MM.1S (cell line): Measurements from ENCODE around the gene DNAJC24.

Source experiments
- DNase-seq: peaks from one replicate; pipeline ENCODE4 v3.0.0-alpha.2; 2015
- H2AFZ ChIP-seq: fragments of 300-600 bp; sonication (generic); 2 replicates; pipeline ENCODE4 v1.6.0; 2016; ENCODE audit warnings: antibody characterized with exemption, low read length
- H3F3A ChIP-seq: fragments of 300-600 bp; sonication (generic); 2 replicates; pipeline ENCODE4 v1.6.1; 2016; ENCODE audit warnings: mild to moderate bottlenecking, antibody characterized with exemption, low read length, moderate library complexity, mixed read lengths; ENCODE audit not compliant: insufficient read depth
- H3K27ac ChIP-seq: fragments of 300-600 bp; sonication (generic); 2 replicates; pipeline ENCODE4 v1.5.1; 2016; ENCODE audit warnings: mild to moderate bottlenecking, low read length
- H3K27me3 ChIP-seq: fragments of 300-600 bp; sonication (generic); replicated peaks from 2 replicates; pipeline ENCODE4 v1.6.0; 2016; ENCODE audit warnings: low read length; ENCODE audit not compliant: insufficient read depth
- H3K36me3 ChIP-seq: fragments of 300-600 bp; sonication (generic); replicated peaks from 2 replicates; pipeline ENCODE4 v1.6.1; 2016; ENCODE audit warnings: mild to moderate bottlenecking, low read length, mixed read lengths; ENCODE audit not compliant: insufficient read depth
- H3K4me1 ChIP-seq: fragments of 300-600 bp; sonication (generic); 2 replicates; pipeline ENCODE4 v1.6.1; 2016; ENCODE audit warnings: low read length, mixed read lengths
- H3K4me2 ChIP-seq: fragments of 300-600 bp; sonication (generic); 2 replicates; pipeline ENCODE4 v1.6.0; 2016; ENCODE audit warnings: low read depth, low read length
- H3K4me3 ChIP-seq: fragments of 300-600 bp; sonication (generic); 2 replicates; pipeline ENCODE4 v1.5.1; 2016; ENCODE audit warnings: low read length, mixed read lengths
- H3K79me2 ChIP-seq: fragments of 300-600 bp; sonication (generic); 2 replicates; pipeline ENCODE4 v1.6.1; 2016; ENCODE audit warnings: mixed run types, low read length, mixed read lengths
- H3K9ac ChIP-seq: fragments of 300-600 bp; sonication (generic); 2 replicates; pipeline ENCODE4 v1.6.1; 2016; ENCODE audit warnings: low read length, mixed read lengths
- H3K9me2 ChIP-seq: fragments of 300-600 bp; sonication (generic); replicated peaks from 2 replicates; pipeline ENCODE4 v1.6.1; 2016; ENCODE audit warnings: mild to moderate bottlenecking, low read length, mixed read lengths; ENCODE audit not compliant: insufficient read depth
- H3K9me3 ChIP-seq: fragments of 300-600 bp; sonication (generic); replicated peaks from 2 replicates; pipeline ENCODE4 v1.6.1; 2016; ENCODE audit warnings: mild to moderate bottlenecking, low read length, mixed read lengths; ENCODE audit not compliant: insufficient read depth
- H4K20me1 ChIP-seq: fragments of 300-600 bp; sonication (generic); 2 replicates; pipeline ENCODE4 v1.6.1; 2016; ENCODE audit warnings: mild to moderate bottlenecking, low read length, moderate library complexity, mixed read lengths; ENCODE audit not compliant: insufficient read depth
- CTCF ChIP-seq: fragments of 300-600 bp; sonication (generic); IDR thresholded peaks from 2 replicates; pipeline ENCODE4 v1.5.1; 2016; ENCODE audit warnings: antibody characterized with exemption, low read length, mixed read lengths
- EZH2 ChIP-seq: fragments of 300-600 bp; sonication (generic); optimal IDR thresholded peaks from 2 replicates; pipeline ENCODE3; 2017; ENCODE audit warnings: low read depth, mild to moderate bottlenecking, antibody characterized with exemption, low read length, mixed read lengths
- EZH2phosphoT487 ChIP-seq: fragments of 300-600 bp; sonication (generic); IDR thresholded peaks from 2 replicates; pipeline ENCODE4 v1.6.1; 2018; ENCODE audit warnings: antibody characterized with exemption, low read length

Gene DNAJC24

GRCh38 chr11:31328697-31329096, 41.0 kb upstream of the DNAJC24 start:
- no peak for DNase-seq
- H3K9me3 ChIP-seq, result no peaks in the 10 kb centered on the region
- H3K9ac ChIP-seq, result no peak overlapping the region
- no peaks in the 10 kb centered on the region for H3K27me3 ChIP-seq
- no peaks in the 10 kb centered on the region for H3F3A ChIP-seq
- H2AFZ ChIP-seq, result no peak overlapping the region
- no peak overlapping the region for H3K4me2 ChIP-seq
- H4K20me1 ChIP-seq, result no peaks in the 10 kb centered on the region
- TF ChIP-seq CTCF (no peak), EZH2 (no peak)
- H3K27ac ChIP-seq, result no peak overlapping the region
- H3K9me2 ChIP-seq, result no peaks in the 10 kb centered on the region
- H3K79me2 ChIP-seq, result no peaks in the 10 kb centered on the region
- no peaks in the 10 kb centered on the region for H3K4me1 ChIP-seq
- H3K36me3 ChIP-seq, result no peaks in the 10 kb centered on the region
- no peak overlapping the region for H3K4me3 ChIP-seq

- Histone ChIP-seq H3K4me2 (no peak overlapping the region), H3F3A (no peaks in the 10 kb centered on the region)
Measured at GRCh38 chr11:31337806-31338205, 31.9 kb upstream of the DNAJC24 start.

GRCh38 chr11:31340903-31341572, 28.6 kb upstream of the DNAJC24 start:
- Histone ChIP-seq H3K9me2 (no peaks in the 10 kb centered on the region), H3K79me2 (no peaks in the 10 kb centered on the region), H4K20me1 (no peaks in the 10 kb centered on the region), H3F3A (no peaks in the 10 kb centered on the region), H3K9ac (no peak overlapping the region), H3K9me3 (no peaks in the 10 kb centered on the region), H3K36me3 (no peaks in the 10 kb centered on the region), H3K27me3 (no peaks in the 10 kb centered on the region), H3K27ac (no peak overlapping the region), H3K4me3 (no peak overlapping the region), H3K4me2 (no peak overlapping the region), H3K4me1 (no peaks in the 10 kb centered on the region), H2AFZ (no peak overlapping the region)
- DNase-seq, result no peak
- TF ChIP-seq EZH2 (no peak), EZH2phosphoT487 (no peak), CTCF (peak; percentile 54)

More at GRCh38 chr11:31337806-31338205, 31.9 kb upstream of the DNAJC24 start:
- Histone ChIP-seq H3K9me3 (no peaks in the 10 kb centered on the region), H3K4me3 (no peak overlapping the region), H3K79me2 (no peaks in the 10 kb centered on the region), H3K9me2 (no peaks in the 10 kb centered on the region), H4K20me1 (no peaks in the 10 kb centered on the region), H3K36me3 (no peaks in the 10 kb centered on the region), H3K9ac (no peak overlapping the region), H3K4me1 (no peaks in the 10 kb centered on the region), H2AFZ (no peak overlapping the region), H3K27me3 (no peaks in the 10 kb centered on the region), H3K27ac (no peak overlapping the region)
- no peak for TF ChIP-seq CTCF
- TF ChIP-seq EZH2, result no peak
- TF ChIP-seq EZH2phosphoT487, result no peak
- DNase-seq, result no peak
